ENCODE results near the gene PKD2L2.
"Not testable (repeated sequence)": the region's sequence is repeated elsewhere in the genome, so short reads cannot be mapped to it uniquely, and the experiment has no call there.

PKD2L2 gene

GRCh38 chr5:137888863-137889759, at the start of gene PKD2L2:
Gene PKD2L2 (plus strand): TSS chr5:137889457. CDS start chr5:137889492, 35 bp downstream.
- DNase-seq (ENCODE audit: low read depth, low spot score), result peak; percentile 57

DNA sequence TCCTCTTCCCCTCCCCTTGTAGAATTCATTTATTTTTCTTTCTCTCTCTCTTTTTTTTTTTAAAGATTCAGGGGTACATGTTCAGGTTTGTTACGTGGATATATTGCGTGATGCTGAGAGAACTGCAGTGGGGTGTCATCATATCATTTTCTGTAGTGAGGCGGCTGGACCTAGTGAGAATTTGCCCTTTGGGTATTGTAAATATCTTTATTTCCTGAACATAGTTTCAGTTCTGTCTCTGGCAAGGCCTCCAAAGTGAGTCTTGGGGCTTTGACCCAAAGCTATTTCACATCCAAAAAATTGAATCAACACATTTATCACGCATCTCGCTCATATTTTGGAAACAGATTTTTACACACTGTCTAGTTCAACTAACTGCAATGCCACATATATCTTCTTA, 47.0 kb upstream of the PKD2L2 start:
- DNase-seq (ENCODE audit: low read depth, low spot score), result no peak

GRCh38 chr5:137843676-137844299, 45.5 kb upstream of the PKD2L2 start:
- DNase-seq (ENCODE audit: low read depth, low spot score), result no peak

DNA sequence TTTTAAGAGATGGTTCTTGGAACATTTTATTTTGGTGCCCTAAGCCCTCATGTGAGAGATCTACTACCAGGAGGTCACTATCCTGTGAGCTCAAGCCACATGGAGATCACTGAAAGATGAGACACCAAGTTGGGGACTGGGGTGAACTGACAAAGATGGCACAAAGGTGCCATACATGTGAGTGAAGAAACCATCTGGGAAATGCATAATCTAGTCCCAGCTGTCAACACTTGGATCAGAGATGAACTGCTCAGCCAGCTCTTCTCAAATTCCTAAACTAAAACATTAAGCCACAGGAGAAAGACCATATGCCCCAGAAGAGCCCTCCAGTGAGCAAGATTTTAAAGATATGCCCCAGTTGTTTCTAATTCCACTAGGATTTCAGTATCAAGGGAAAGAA, 43.8 kb upstream of the PKD2L2 start:
- DNase-seq (ENCODE audit: low read depth, low spot score), result no peak

GRCh38 chr5:137847687-137848086, 41.6 kb upstream of the PKD2L2 start:
- DNase-seq (ENCODE audit: low read depth, low spot score), result no peak

GRCh38 chr5:137853165-137853564, 36.1 kb upstream of the PKD2L2 start:
- DNase-seq (ENCODE audit: low read depth, low spot score), result not testable (repeated sequence)

- no peak for DNase-seq (ENCODE audit: low read depth, low spot score)
These were observed 33.1 kb upstream of the PKD2L2 start for GRCh38 chr5:137856201-137856600.

DNA sequence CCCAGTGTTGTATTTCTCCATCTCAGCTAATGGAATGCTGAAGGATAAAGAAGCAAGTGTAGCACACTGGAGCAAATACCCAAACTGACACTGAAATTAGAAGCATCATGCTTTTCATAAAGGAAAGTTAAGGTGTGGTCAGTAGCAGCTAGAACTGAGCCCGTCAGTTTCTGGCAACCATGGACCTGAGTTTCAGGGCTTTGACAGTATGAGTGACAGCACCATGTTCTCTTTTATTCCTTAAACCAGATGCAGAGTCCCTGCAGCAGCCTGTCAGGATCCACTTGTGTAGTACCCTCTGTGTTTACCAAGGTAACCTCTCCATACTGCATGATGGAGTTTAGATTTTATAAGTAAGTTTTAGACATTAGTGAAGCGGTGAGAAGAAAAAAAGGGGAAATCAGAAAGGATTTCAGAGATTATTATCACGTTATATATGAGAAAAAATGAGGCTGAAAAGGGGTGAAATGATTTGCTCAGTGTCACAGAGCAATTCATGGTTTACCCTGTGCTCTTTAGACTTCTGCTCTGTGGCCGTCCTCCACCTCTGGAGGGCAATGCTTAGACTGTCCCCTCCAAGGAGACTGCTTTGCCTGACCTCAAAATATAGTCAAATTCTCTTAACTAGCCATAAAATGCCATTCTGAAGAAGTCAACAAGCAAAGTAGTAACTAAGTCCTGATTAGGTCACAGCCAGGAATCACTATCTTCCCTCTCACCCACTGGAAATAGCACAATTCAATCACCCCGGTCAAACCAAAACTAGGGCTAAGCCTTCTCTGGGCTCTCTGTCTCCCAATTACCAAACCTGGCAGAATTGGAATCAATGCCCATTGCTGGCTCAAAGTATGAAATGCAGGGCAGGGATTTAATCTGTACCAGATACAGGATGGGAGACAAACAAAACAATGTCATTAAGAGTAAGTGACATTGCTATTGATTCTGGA, 32.1 kb upstream of the PKD2L2 start:
- DNase-seq (ENCODE audit: low read depth, low spot score), result no peak

- DNase-seq (ENCODE audit: low read depth, low spot score), result no peak
These were observed 30.9 kb upstream of the PKD2L2 start for GRCh38 chr5:137858223-137858916.

DNA sequence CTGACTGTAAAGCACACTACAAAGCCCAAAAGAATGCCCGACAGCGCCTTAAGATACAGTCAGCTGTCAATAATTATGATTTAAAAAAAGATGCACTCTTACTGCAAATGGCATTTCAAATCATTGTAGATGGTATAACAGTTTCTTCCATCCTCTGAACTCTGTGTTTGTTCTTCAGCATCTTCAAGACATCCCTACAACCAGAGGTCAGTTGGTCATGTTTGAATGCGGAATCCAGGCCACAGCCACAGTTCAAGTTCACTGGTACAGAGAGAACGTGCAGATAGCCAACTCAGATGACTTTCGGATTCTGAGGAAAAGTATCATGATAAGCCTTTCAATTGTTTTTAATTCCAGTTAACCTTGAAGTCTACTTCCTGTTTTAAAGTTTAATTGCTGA, 30.3 kb upstream of the PKD2L2 start:
- DNase-seq (ENCODE audit: low read depth, low spot score), result no peak

- DNase-seq (ENCODE audit: low read depth, low spot score), result no peak
These were observed 27.0 kb upstream of the PKD2L2 start for GRCh38 chr5:137862251-137862650.

DNA sequence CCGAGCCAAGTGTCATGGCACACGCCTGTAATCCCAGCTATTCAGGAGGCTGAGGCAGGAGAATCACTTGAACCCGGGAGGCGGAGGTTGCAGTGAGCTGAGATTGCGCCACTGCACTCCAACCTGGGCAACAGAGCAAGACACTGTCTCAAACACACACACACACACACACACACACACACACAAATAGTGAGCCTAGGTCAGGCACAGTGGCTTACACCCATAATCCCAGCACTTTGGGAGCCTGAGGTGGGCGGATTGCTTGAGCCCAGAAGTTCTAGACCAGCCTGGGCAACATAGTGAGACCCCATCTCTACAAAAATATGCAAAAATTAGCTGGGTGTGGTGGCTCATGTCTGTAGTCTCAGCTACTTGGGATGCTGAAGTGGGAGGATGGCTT, 25.6 kb upstream of the PKD2L2 start:
- not testable (repeated sequence) for DNase-seq (ENCODE audit: low read depth, low spot score)

DNA sequence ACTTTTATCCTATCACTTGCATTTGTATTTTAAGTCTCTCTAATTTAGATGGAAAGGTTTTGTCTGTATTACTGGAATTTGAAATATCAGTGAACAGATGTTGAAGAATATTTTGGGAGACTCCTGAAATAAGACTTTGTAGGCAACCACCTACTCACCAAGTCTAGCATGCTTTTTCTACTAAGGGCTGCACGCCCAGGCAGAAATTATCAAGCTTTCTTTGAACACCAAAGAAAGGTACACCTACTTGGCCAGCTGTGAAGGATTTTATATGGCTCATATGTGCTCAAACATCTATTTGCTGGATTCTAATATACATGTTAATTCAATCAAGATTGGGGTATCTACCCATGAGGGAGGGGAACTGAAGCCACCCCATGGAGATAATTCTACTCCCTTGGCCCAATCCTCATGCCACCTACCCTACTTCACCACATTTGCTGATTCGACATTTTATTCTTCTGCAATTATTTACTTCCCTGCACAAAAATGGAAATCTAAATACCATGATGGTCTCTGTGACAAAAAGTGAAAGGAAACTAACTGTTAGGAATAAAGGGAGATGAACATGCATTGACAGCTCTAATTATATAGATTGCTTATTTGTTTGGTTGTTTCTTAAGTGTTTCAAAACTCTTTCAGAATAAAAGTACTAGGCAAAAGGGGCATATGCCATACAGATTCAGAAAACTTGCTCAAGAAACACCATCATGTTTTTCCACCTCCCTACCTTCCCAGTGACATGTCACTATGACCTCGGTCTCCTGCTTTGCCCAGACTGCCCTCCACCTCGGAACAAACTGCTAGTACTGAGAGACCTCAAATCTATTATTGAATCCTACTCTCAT, 22.5 kb upstream of the PKD2L2 start:
- no peak for DNase-seq (ENCODE audit: low read depth, low spot score)

DNA sequence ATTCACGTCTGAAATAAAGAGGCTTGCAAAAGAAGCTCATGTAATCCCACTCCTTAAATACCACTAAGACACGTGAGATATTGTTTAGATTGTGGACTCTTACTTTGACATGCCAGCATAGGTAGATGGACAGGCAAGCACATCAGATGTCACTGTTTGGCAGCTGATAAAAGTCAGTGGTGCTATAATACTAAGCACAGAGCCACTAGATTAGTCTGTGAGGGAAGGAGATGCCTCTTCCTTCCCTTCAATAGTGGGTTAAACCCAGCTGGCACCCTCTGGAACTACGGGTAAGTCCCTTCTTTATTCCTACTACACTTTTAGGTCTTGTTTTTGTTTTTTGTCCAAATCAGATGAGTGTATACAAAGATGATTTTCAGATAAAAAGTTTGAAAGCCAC, 21.6 kb upstream of the PKD2L2 start, which contains the start of gene MYOT:
Gene MYOT (plus strand): TSS at position 197 of the 400 bp plus-strand sequence. CDS start 2,792 bp downstream, outside the sequence.
- no peak for DNase-seq (ENCODE audit: low read depth, low spot score)

- DNase-seq (ENCODE audit: low read depth, low spot score), result no peak
These were observed 18.5 kb upstream of the PKD2L2 start for GRCh38 chr5:137870647-137871339.

DNA sequence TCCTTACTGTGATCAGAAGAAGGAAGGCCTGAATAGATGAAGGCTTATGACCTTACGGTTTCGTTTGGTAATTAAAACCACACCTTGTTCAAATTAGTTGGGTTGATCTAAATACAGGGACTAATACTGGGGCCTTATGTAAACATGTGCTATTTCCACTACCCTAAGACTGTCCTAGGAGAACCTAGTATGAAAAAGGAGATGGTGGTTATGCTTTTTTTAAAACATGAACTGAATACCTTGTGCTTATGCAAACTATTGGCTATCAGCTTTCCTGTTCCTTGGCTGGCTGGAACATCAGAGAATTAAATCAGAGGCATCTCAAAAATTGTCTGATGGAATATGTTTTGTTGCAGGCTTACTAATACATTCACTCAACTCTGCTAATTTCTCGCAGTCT, 17.7 kb upstream of the PKD2L2 start:
- DNase-seq (ENCODE audit: low read depth, low spot score), result no peak

- DNase-seq (ENCODE audit: low read depth, low spot score), result no peak
These were observed 16.8 kb upstream of the PKD2L2 start for GRCh38 chr5:137872466-137872865.

- no peak for DNase-seq (ENCODE audit: low read depth, low spot score)
These were observed 13.2 kb upstream of the PKD2L2 start for GRCh38 chr5:137876101-137876500.

GRCh38 chr5:137880313-137880712, 8.9 kb upstream of the PKD2L2 start:
- DNase-seq (ENCODE audit: low read depth, low spot score), result no peak

GRCh38 chr5:137887831-137888230, 1.4 kb upstream of the PKD2L2 start:
- DNase-seq (ENCODE audit: low read depth, low spot score), result no peak

Measured in smooth muscle cell of the brain vasculature (primary cell).